HepG2 (cell line): ENCODE results near the gene ERP44. TPM values are rescaled to one million over a fixed set of nuclear protein-coding genes. Genes with fewer than 3 reads are reported as not detected.

ENCODE experiments used
- AGO2 ChIP-seq: fragments of 200-400 bp; formaldehyde crosslinking; optimal IDR thresholded peaks from 2 replicates; pipeline ENCODE3; 2017; ENCODE audit warnings: mild to moderate bottlenecking, low read depth, low read length, moderate library complexity
- CREB3 ChIP-seq: sonication (generic); formaldehyde crosslinking; IDR thresholded peaks from 2 replicates; pipeline ENCODE4 v1.5.0; 2020; ENCODE audit warnings: missing genetic modification reagents
- DPF2 ChIP-seq: sonication (generic); formaldehyde crosslinking; IDR thresholded peaks from 2 replicates; pipeline ENCODE4 v1.4.0; 2020; ENCODE audit warnings: mild to moderate bottlenecking, low read depth, missing genetic modification reagents, borderline replicate concordance
- ERF ChIP-seq: IDR thresholded peaks from 2 replicates; pipeline ENCODE4 v1.6.1; 2018; ENCODE audit warnings: missing biosample characterization, missing genetic modification reagents
- HDAC6 ChIP-seq: fragments of 200-600 bp; sonication (generic); IDR thresholded peaks from 2 replicates; pipeline ENCODE4 v1.7.0; 2017; ENCODE audit warnings: mild to moderate bottlenecking, antibody characterized with exemption, low read length, low read depth
- NFE2L1 ChIP-seq: sonication (generic); formaldehyde crosslinking; IDR thresholded peaks from 2 replicates; pipeline ENCODE4 v1.4.0; 2020; ENCODE audit warnings: missing genetic modification reagents, mild to moderate bottlenecking, borderline replicate concordance
- NPAS2 ChIP-seq: sonication (generic); formaldehyde crosslinking; IDR thresholded peaks from 2 replicates; pipeline ENCODE4 v1.8.0; 2022; ENCODE audit warnings: mild to moderate bottlenecking, missing genetic modification reagents, borderline replicate concordance
- PRPF4 ChIP-seq: fragments of 200-400 bp; formaldehyde crosslinking; IDR thresholded peaks from 2 replicates; pipeline ENCODE4 v1.6.1; 2016; ENCODE audit warnings: low read length, low read depth; ENCODE audit not compliant: poor library complexity, severe bottlenecking
- REPIN1 ChIP-seq: sonication (generic); formaldehyde crosslinking; IDR thresholded peaks from 2 replicates; pipeline ENCODE4 v1.8.0; 2022; ENCODE audit warnings: missing genetic modification reagents, low read depth, mild to moderate bottlenecking, borderline replicate concordance
- ZBTB1 ChIP-seq: sonication (generic); formaldehyde crosslinking; IDR thresholded peaks from 2 replicates; pipeline ENCODE4 v1.4.0; 2020; ENCODE audit warnings: missing genetic modification reagents, borderline replicate concordance
- ZBTB43 ChIP-seq: sonication (generic); formaldehyde crosslinking; conservative IDR thresholded peaks from 2 replicates; pipeline ENCODE4 v1.4.0; 2020; ENCODE audit warnings: missing genetic modification reagents
- ZBTB8A ChIP-seq: sonication (generic); formaldehyde crosslinking; IDR thresholded peaks from 2 replicates; pipeline ENCODE4 v1.4.0; 2020; ENCODE audit warnings: mild to moderate bottlenecking, low read depth, missing genetic modification reagents, borderline replicate concordance
- ZMAT3 ChIP-seq: sonication (generic); formaldehyde crosslinking; conservative IDR thresholded peaks from 2 replicates; pipeline ENCODE4 v1.7.0; 2021; ENCODE audit warnings: missing genetic modification reagents
- ZNF574 ChIP-seq: sonication (generic); formaldehyde crosslinking; IDR thresholded peaks from 2 replicates; pipeline ENCODE4 v1.4.0; 2020; ENCODE audit warnings: missing genetic modification reagents
- ZNF687 ChIP-seq: sonication (generic); formaldehyde crosslinking; IDR thresholded peaks from 2 replicates; pipeline ENCODE4 v1.5.1; 2020; ENCODE audit warnings: mild to moderate bottlenecking, missing genetic modification reagents, moderate library complexity
- ZNF75D ChIP-seq: sonication (generic); formaldehyde crosslinking; IDR thresholded peaks from 2 replicates; pipeline ENCODE4 v1.8.1; 2023; ENCODE audit warnings: missing genetic modification reagents, mild to moderate bottlenecking, borderline replicate concordance
- ZNF761 ChIP-seq: sonication (generic); formaldehyde crosslinking; conservative IDR thresholded peaks from 2 replicates; pipeline ENCODE4 v1.4.0; 2020; ENCODE audit warnings: mild to moderate bottlenecking, missing genetic modification reagents
- ZNF878 ChIP-seq: sonication (generic); formaldehyde crosslinking; IDR thresholded peaks from 2 replicates; pipeline ENCODE4 v1.8.1; 2023; ENCODE audit warnings: mild to moderate bottlenecking, missing genetic modification reagents, moderate library complexity
- polyA plus RNA-seq, 8 experiments: library from polyadenylated mRNA; depleted of rRNA in 3 of 8; stranded (reverse) in 7 of 8; unstranded in 1 of 8; fragments of >200 nt; fragmentation: Illumina TruSeq in 4 of 8; extraction: Trizol in 4 of 8; gene quantifications; 2 replicates each; pipeline versions ENCODE4 v1.2.1 to v1.2.3, GENCODE V29; 2011 to 2016; ENCODE audit warnings: low read depth in 4 of 8, missing spikeins in 1 of 8, mixed read lengths in 1 of 8; ENCODE audit not compliant: insufficient read depth in 1 of 8
- total RNA-seq, 5 experiments: library from RNA; depleted of rRNA; stranded (reverse); fragments of >200 nt; fragmentation: Illumina TruSeq; extraction: Trizol; gene quantifications; 2 replicates each; pipeline ENCODE4 v1.2.3, GENCODE V29; 2016; ENCODE audit warnings: low read depth in 1 of 5

Gene ERP44
- total and polyA plus RNA-seq, 2 of the 13 experiments (the other 11 are each of a cell fraction or from before 2014, with no cell fraction given), result 8.9 to 13.8 TPM

GRCh38 chr9:100098887-100099721 is at the start of gene ERP44, which contains the start of gene INVS (continued):
- peak; percentile 98 for TF ChIP-seq ZNF574 (CRISPR knock-in tag)
- TF ChIP-seq AGO2, result peak; percentile 75
- TF ChIP-seq ZNF878 (CRISPR knock-in tag), result no peak
- TF ChIP-seq PRPF4, result no peak
- no peak for TF ChIP-seq REPIN1 (CRISPR knock-in tag)
- TF ChIP-seq ZBTB1 (CRISPR knock-in tag), result no peak
- no peak for TF ChIP-seq NPAS2 (CRISPR knock-in tag)
- TF ChIP-seq ZNF75D (CRISPR knock-in tag), result no peak
- TF ChIP-seq ZNF687 (CRISPR knock-in tag), result peak; percentile 79
- no peak for TF ChIP-seq ZBTB43
- TF ChIP-seq ZNF761 (CRISPR knock-in tag), result peak; percentile 60; the same call in 1 of the 2 replicates
- TF ChIP-seq ERF (CRISPR knock-in tag), result peak; percentile 40; the same call in 1 of the 2 replicates
- no peak; the same call in 1 of the 2 replicates for TF ChIP-seq ZBTB8A
- no peak for TF ChIP-seq HDAC6
- no peak for TF ChIP-seq DPF2 (CRISPR knock-in tag)
- no peak for TF ChIP-seq NFE2L1
- 0 out of 2 replicates have a peak, but pooled peaks have one; percentile 65 for TF ChIP-seq ZMAT3 (CRISPR knock-in tag)
- no peak for TF ChIP-seq CREB3 (CRISPR knock-in tag)
